WTC11 (cell line): ENCODE data around the gene SVBP. TPM values are rescaled to one million over a fixed set of nuclear protein-coding genes. Genes with fewer than 3 reads are reported as not detected.

Source experiments
- ATAC-seq: fragments of 200-7000 bp; cut with Tn5 transposase; 2 replicates; pipeline ENCODE4 v1.10.0; 2021; ENCODE audit warnings: mild to moderate bottlenecking, moderate library complexity
- Bru-seq: library from RNA; stranded (reverse); fragments of 400-500 nt; gene quantifications from one replicate; lab custom pipeline; 2021; lab: Mats Ljungman, UMichigan
- CTCF ChIA-PET: fragments of 300-600 bp; sonication (Branson Sonifier 250); formaldehyde crosslinking; loops from one replicate; lab custom pipeline; 2021; ENCODE audit warnings: antibody characterized with exemption; lab: Charles Lee
- POLR2A ChIA-PET: fragments of 350-600 bp; sonication (Branson Sonifier 250); formaldehyde crosslinking; loops from one replicate; lab custom pipeline; 2021; ENCODE audit warnings: antibody characterized with exemption; lab: Charles Lee
- DNase-seq: peaks from one replicate; pipeline ENCODE4 v3.0.0; 2021; ENCODE audit warnings: low spot score
- H3K27ac Mint-ChIP-seq: 2 replicates; pipeline ENCODE4 v1.8.0; 2021; ENCODE audit warnings: mixed read lengths
- H3K27me3 Mint-ChIP-seq: 2 replicates; pipeline ENCODE4 v1.8.0; 2021; ENCODE audit warnings: low read depth, mild to moderate bottlenecking, moderate library complexity, mixed read lengths
- H3K36me3 Mint-ChIP-seq: 2 replicates; pipeline ENCODE4 v1.8.0; 2021; ENCODE audit warnings: mixed read lengths
- H3K4me1 Mint-ChIP-seq: 2 replicates; pipeline ENCODE4 v1.8.0; 2022; ENCODE audit warnings: mixed read lengths
- H3K4me3 Mint-ChIP-seq: 2 replicates; pipeline ENCODE4 v1.8.0; 2021; ENCODE audit warnings: mild to moderate bottlenecking, moderate library complexity, mixed read lengths
- H3K9me3 Mint-ChIP-seq: 2 replicates; pipeline ENCODE4 v1.8.0; 2021; ENCODE audit warnings: mixed read lengths
- AFF4 ChIP-seq: sonication (generic); formaldehyde crosslinking; IDR thresholded peaks from 2 replicates; pipeline ENCODE4 v1.8.1; 2023; ENCODE audit warnings: mild to moderate bottlenecking, missing genetic modification reagents, borderline replicate concordance
- ATF3 ChIP-seq: sonication (generic); formaldehyde crosslinking; conservative IDR thresholded peaks from 2 replicates; pipeline ENCODE4 v1.8.1; 2022; ENCODE audit warnings: mild to moderate bottlenecking, missing genetic modification reagents
- FOXP1 ChIP-seq: sonication (generic); formaldehyde crosslinking; IDR thresholded peaks from 2 replicates; pipeline ENCODE4 v1.8.0; 2022; ENCODE audit warnings: missing genetic modification reagents, mild to moderate bottlenecking, moderate library complexity, borderline replicate concordance
- FOXP4 ChIP-seq: sonication (generic); formaldehyde crosslinking; IDR thresholded peaks from 2 replicates; pipeline ENCODE4 v1.8.0; 2022; ENCODE audit warnings: mild to moderate bottlenecking, missing genetic modification reagents
- GTF2I ChIP-seq: fragments of 250-450 bp; sonication (Bioruptor Pico); conservative IDR thresholded peaks from 2 replicates; pipeline ENCODE4 v1.4.0; 2021; ENCODE audit warnings: mild to moderate bottlenecking
- MXD4 ChIP-seq: fragments of 250-450 bp; sonication (Bioruptor Pico); IDR thresholded peaks from 2 replicates; pipeline ENCODE4 v1.8.0; 2021; ENCODE audit warnings: mild to moderate bottlenecking, moderate library complexity, borderline replicate concordance
- OVOL2 ChIP-seq: fragments of 250-450 bp; sonication (Bioruptor Pico); IDR thresholded peaks from 2 replicates; pipeline ENCODE4 v1.9.0; 2021; ENCODE audit warnings: mild to moderate bottlenecking, borderline replicate concordance
- PRDM15 ChIP-seq: sonication (generic); formaldehyde crosslinking; IDR thresholded peaks from 2 replicates; pipeline ENCODE4 v1.8.0; 2022; ENCODE audit warnings: missing genetic modification reagents
- RELA ChIP-seq: sonication (generic); formaldehyde crosslinking; IDR thresholded peaks from 2 replicates; pipeline ENCODE4 v1.8.1; 2022; ENCODE audit warnings: missing genetic modification reagents, mild to moderate bottlenecking, borderline replicate concordance
- RORB ChIP-seq: fragments of 250-450 bp; sonication (Bioruptor Pico); IDR thresholded peaks from 2 replicates; pipeline ENCODE4 v1.9.0; 2021; ENCODE audit warnings: mild to moderate bottlenecking
- SP1 ChIP-seq: sonication (generic); formaldehyde crosslinking; conservative IDR thresholded peaks from 2 replicates; pipeline ENCODE4 v1.8.1; 2022; ENCODE audit warnings: missing genetic modification reagents
- TEAD4 ChIP-seq: sonication (generic); formaldehyde crosslinking; IDR thresholded peaks from 2 replicates; pipeline ENCODE4 v1.8.0; 2022; ENCODE audit warnings: mild to moderate bottlenecking, missing genetic modification reagents
- ZBTB21 ChIP-seq: sonication (generic); formaldehyde crosslinking; IDR thresholded peaks from 2 replicates; pipeline ENCODE4 v1.8.1; 2023; ENCODE audit warnings: mild to moderate bottlenecking, missing genetic modification reagents, borderline replicate concordance
- ZNF416 ChIP-seq: fragments of 250-450 bp; sonication (Bioruptor Pico); IDR thresholded peaks from 2 replicates; pipeline ENCODE4 v1.9.0; 2021; ENCODE audit warnings: mild to moderate bottlenecking, inconsistent platforms
- ZNF423 ChIP-seq: fragments of 250-450 bp; sonication (Bioruptor Pico); IDR thresholded peaks from 2 replicates; pipeline ENCODE4 v2.1.2; 2022; ENCODE audit warnings: mild to moderate bottlenecking, moderate library complexity
- long read RNA-seq, 3 experiments: library from RNA in 1 of 3; library from capped mRNA in 1 of 3; library from polyadenylated mRNA in 1 of 3; unstranded in 2 of 3; stranded (forward) in 1 of 3; transcript quantifications; one replicate each; pipeline ENCODE4 v2.0.0, GENCODE V29; 2021
- total RNA-seq: library from RNA; stranded (reverse); gene quantifications from 3 replicates; pipeline ENCODE4 v1.2.3, GENCODE V29; 2021

Gene SVBP
- total RNA-seq (28.7 to 31.3 TPM (median 30.7 TPM) in 3 replicates), Bru-seq, nascent RNA (percentile 74 among the genes with signal in this experiment)
- long read RNA-seq, experiment 1, transcript SVBP-203 (3 exons, 708 nt), result minor isoform, 6 of 50 reads
- long read RNA-seq, experiment 1, transcript SVBP-201 (3 exons, 658 nt), result major isoform, 39 of 50 reads
- long read RNA-seq, experiment 1, partial matches to known transcripts, result 0 of 50 reads
- long read RNA-seq, experiment 1, other reads (novel, unspliced or antisense), result 2 of 50 reads
- long read RNA-seq, experiment 2, transcript SVBP-201 (3 exons, 658 nt), result major isoform, 50 of 63 reads
- long read RNA-seq, experiment 2, partial matches to known transcripts, result 3 of 63 reads
- long read RNA-seq, experiment 2, other reads (novel, unspliced or antisense), result 9 of 63 reads
- long read RNA-seq, experiment 3, transcript SVBP-201 (3 exons, 658 nt), result major isoform, 5 of 8 reads
- long read RNA-seq, experiment 3, partial matches to known transcripts, result 2 of 8 reads
- long read RNA-seq, experiment 3, other reads (novel, unspliced or antisense), result 1 of 8 reads

- Mint-ChIP-seq H3K4me1 (peaks cover 17% of the 10 kb centered on the region), H3K27me3 (no peaks in the 10 kb centered on the region), H3K9me3 (no peaks in the 10 kb centered on the region), H3K27ac (peak within 1 kb of the TSS; percentile 88), H3K36me3 (peaks cover 9% of the 10 kb centered on the region), H3K4me3 (peak within 1 kb of the TSS; percentile 78)
- ChIA-PET CTCF (interaction anchor here (0.7 to 3.2 kb wide), 8 partner anchors 30 to 257 kb away, joined by 3 to 17 read pairs (median 6); partner anchors contain the start of genes C1orf50, P3H1 and ZNF691), POLR2A (interaction anchor here (0.6 to 1.3 kb wide), 4 partner anchors 50 to 108 kb away, joined by 3 to 4 read pairs (median 3); partner anchors contain the start of genes C1orf50 and P3H1)
- ATAC-seq (peak; percentile 83), DNase-seq (peak; percentile 91)
- TF ChIP-seq ZNF423 (CRISPR knock-in tag) (peak; percentile 47; the same call in 1 of the 2 replicates), GTF2I (CRISPR knock-in tag) (peak; percentile 57; the same call in 1 of the 2 replicates), SP1 (CRISPR knock-in tag) (peak; percentile 78; the same call in 1 of the 2 replicates), FOXP1 (CRISPR knock-in tag) (peak; percentile 64; the same call in 1 of the 2 replicates), PRDM15 (0 out of 2 replicates have a peak, but pooled peaks have one; percentile 30), ZBTB21 (CRISPR knock-in tag) (no peak), ZNF416 (CRISPR knock-in tag) (no peak), ATF3 (no peak)
These were observed at the start of gene SVBP, which contains the start of gene ERMAP for GRCh38 chr1:42816585-42817439. SVBP (minus strand) TSS chr1:42817397; CDS start chr1:42816544, 853 bp downstream. ERMAP (plus strand) TSS chr1:42817122; CDS start chr1:42830449, 13,327 bp downstream.

- H3K9me3 Mint-ChIP-seq, result 0 out of 2 replicates have a peak, but pooled peaks cover 3% of the 10 kb centered on the region
- TF ChIP-seq AFF4 (CRISPR knock-in tag) (no peak), FOXP4 (no peak), OVOL2 (CRISPR knock-in tag) (no peak), RORB (CRISPR knock-in tag) (no peak), RELA (CRISPR knock-in tag) (no peak), MXD4 (no peak), TEAD4 (CRISPR knock-in tag) (no peak)
- ATAC-seq, result no peak
- no peak overlapping the region for H3K27ac Mint-ChIP-seq
- no peak overlapping the region for H3K4me3 Mint-ChIP-seq
- POLR2A ChIA-PET, result no interaction called here
- H3K4me1 Mint-ChIP-seq, result no peaks in the 10 kb centered on the region
- peaks cover 27% of the 10 kb centered on the region for H3K27me3 Mint-ChIP-seq
- H3K36me3 Mint-ChIP-seq, result no peaks in the 10 kb centered on the region
- DNase-seq, result no peak
- CTCF ChIA-PET, result no interaction called here
These were observed 49.4 kb upstream of the SVBP start for GRCh38 chr1:42866549-42866948.
